Measurements from ENCODE around the gene CDH3. TPM values are rescaled to one million over a fixed set of nuclear protein-coding genes. Genes with fewer than 3 reads are reported as not detected.
A peak's percentile ranks its signal among the peaks of the same experiment; 100 is the strongest.

Gene CDH3
- total and polyA plus RNA-seq, 2 of the 13 experiments (the other 11 are each of a cell fraction or from before 2014, with no cell fraction given) = 0.11 TPM; not detected in 1

GRCh38 chr16:68713361-68713760 lies 68.3 kb downstream of the CDH3 start (continued):
- 0 out of 2 replicates have a peak, but pooled peaks have one; percentile 31 for TF ChIP-seq ARID5B (CRISPR knock-in tag; IDR thresholded peaks at IDR 0.05)
- peak; percentile 45 for TF ChIP-seq GABPA (IDR thresholded peaks at IDR 0.05; ENCODE audit: low read depth, low read length)
- peak; percentile 84 for TF ChIP-seq GABPA (CRISPR knock-in tag; IDR thresholded peaks at IDR 0.05; ENCODE audit: low read depth)
- TF ChIP-seq HNF1B (CRISPR knock-in tag; IDR thresholded peaks at IDR 0.05) = 0 out of 2 replicates have a peak, but pooled peaks have one; percentile 15
- no peak for TF ChIP-seq ZFAT (CRISPR knock-in tag; conservative IDR thresholded peaks at IDR 0.05)
- TF ChIP-seq TBP (CRISPR knock-in tag; IDR thresholded peaks at IDR 0.05) = no peak
- TF ChIP-seq STAT6 (CRISPR knock-in tag; IDR thresholded peaks at IDR 0.05; ENCODE audit: borderline replicate concordance) = no peak
- TF ChIP-seq FOSL2 (CRISPR knock-in tag; IDR thresholded peaks at IDR 0.05) = no peak
- no peak for TF ChIP-seq ZNF512B (CRISPR knock-in tag; IDR thresholded peaks at IDR 0.05; ENCODE audit: borderline replicate concordance)
- no peak for TF ChIP-seq ZNF12 (CRISPR knock-in tag; IDR thresholded peaks at IDR 0.05)
- no peak for TF ChIP-seq ZNF292 (CRISPR knock-in tag; IDR thresholded peaks at IDR 0.05; ENCODE audit: borderline replicate concordance, low read depth)
- no peak for TF ChIP-seq U2AF1 (optimal IDR thresholded peaks at IDR 0.05; ENCODE audit: low read depth, low read length)
- TF ChIP-seq SALL1 (CRISPR knock-in tag; IDR thresholded peaks at IDR 0.05) = peak; percentile 48; the same call in 1 of the 2 replicates
- no peak for TF ChIP-seq SPEN (CRISPR knock-in tag; IDR thresholded peaks at IDR 0.05; ENCODE audit: low read depth)
- no peak for TF ChIP-seq AKAP8 (CRISPR knock-in tag; IDR thresholded peaks at IDR 0.05)
- no peak for TF ChIP-seq SRY (CRISPR knock-in tag; IDR thresholded peaks at IDR 0.05)
